ENCODE measurements around the gene RNASE1.

GRCh38 chr14:20811986-20812975 is 9.6 kb upstream of the RNASE1 start:
- TF ChIP-seq CGGBP1 (CRISPR knock-in tag; IDR thresholded peaks at IDR 0.05) (no peak), FOSL1 (tag; conservative IDR thresholded peaks at IDR 0.05) (no peak), ELK1 (CRISPR knock-in tag; IDR thresholded peaks at IDR 0.05) (no peak), E2F4 (CRISPR knock-in tag; IDR thresholded peaks at IDR 0.05; ENCODE audit: low read depth) (no peak), ATF6 (CRISPR knock-in tag; IDR thresholded peaks at IDR 0.05) (no peak)

Data from K562 (cell line).